Testis (tissue), 2 donors: Measurements from ENCODE around the gene CKAP2L.

ENCODE experiments used
- POLR2A ChIP-seq: fragments of 450-650 bp; IDR thresholded peaks from one replicate; pipeline ENCODE4 v1.6.1; 2017; ENCODE audit warnings: antibody characterized with exemption, mild to moderate bottlenecking, moderate library complexity
- TF ChIP-seq, protein P1 (sequence below), 3 experiments: fragments of 450-650 bp in 2 of 3; fragments of 200-600 bp in 1 of 3; sonication (generic) in 1 of 3; IDR thresholded peaks; one replicate each; pipeline ENCODE4 v1.5.1; 2016 to 2019; ENCODE audit warnings: antibody characterized with exemption in 3 of 3, mild to moderate bottlenecking in 2 of 3, moderate library complexity in 1 of 3

DNA sequence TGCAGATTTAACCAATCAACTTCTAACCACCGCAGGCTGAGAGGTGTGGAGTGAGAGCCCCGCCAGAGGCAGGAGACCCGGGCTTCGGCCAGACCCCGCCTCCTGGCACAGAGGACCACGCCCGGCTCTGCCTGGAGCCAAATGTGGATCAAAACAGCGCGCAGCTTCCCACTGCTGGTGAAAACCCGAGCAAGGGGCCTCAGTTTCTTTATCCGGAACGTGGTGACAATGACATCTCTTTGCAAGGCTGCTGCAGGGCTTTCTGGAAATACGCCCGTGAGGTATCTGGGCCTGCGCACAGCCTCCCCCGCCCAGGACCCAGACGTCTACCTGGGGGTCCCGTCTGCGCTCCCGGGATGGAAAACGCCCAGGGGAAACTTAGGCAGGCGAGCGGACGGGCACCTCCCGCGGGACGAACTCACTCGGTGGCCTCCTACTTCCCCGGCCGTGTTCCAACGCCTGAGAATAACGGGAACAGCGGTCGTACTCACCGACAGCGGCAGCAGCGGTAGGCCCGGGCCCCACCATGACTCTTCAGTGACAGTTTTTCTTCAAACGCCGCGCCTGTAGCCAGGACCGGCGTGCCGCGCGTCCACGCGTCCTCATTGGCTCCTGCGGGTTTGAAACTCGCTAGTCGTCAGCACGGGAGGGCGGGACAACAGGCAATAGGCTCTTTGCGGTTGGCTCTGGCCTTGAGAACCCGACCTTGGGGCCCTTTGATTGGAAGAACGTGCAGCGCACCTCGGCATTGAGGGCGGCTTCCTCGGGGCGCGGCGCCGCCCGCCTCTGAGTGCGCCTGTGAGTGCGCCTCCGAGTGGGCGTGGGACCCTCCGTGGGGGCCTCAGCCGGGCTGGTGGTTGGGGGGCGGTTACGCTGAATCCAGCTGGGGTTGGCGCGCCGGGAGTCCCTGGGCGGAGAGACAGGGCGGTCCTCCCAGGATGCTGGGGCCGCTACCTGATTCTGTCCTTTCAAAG, at the start of gene CKAP2L:
- TF ChIP-seq, protein P1, sequence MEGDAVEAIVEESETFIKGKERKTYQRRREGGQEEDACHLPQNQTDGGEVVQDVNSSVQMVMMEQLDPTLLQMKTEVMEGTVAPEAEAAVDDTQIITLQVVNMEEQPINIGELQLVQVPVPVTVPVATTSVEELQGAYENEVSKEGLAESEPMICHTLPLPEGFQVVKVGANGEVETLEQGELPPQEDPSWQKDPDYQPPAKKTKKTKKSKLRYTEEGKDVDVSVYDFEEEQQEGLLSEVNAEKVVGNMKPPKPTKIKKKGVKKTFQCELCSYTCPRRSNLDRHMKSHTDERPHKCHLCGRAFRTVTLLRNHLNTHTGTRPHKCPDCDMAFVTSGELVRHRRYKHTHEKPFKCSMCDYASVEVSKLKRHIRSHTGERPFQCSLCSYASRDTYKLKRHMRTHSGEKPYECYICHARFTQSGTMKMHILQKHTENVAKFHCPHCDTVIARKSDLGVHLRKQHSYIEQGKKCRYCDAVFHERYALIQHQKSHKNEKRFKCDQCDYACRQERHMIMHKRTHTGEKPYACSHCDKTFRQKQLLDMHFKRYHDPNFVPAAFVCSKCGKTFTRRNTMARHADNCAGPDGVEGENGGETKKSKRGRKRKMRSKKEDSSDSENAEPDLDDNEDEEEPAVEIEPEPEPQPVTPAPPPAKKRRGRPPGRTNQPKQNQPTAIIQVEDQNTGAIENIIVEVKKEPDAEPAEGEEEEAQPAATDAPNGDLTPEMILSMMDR (IDR thresholded peaks at IDR 0.05) = no peak
- TF ChIP-seq POLR2A = no peak
